Motor neuron (in vitro differentiated cells): ENCODE data around the gene OXSR1. TPM values are rescaled to one million over a fixed set of nuclear protein-coding genes. Genes with fewer than 3 reads are reported as not detected.
A peak's percentile ranks its signal among the peaks of the same experiment; 100 is the strongest.

ENCODE experiments used
- ATAC-seq, 8 experiments: fragments of 200-7000 bp; cut with Tn5 transposase; replicated peaks in 6 of 8; 2 replicates each; pipeline ENCODE4 v1.8.0; 2021; ENCODE audit warnings: mild to moderate bottlenecking in 8 of 8, moderate library complexity in 8 of 8
- H3K27ac ChIP-seq, 2 donors: fragments of 250-450 bp; sonication (Bioruptor Pico); 2 replicates each; pipeline ENCODE4 v1.9.0; 2021; ENCODE audit warnings: antibody characterized with exemption in 2 of 2, mild to moderate bottlenecking in 2 of 2, moderate library complexity in 1 of 2
- H3K4me1 ChIP-seq, 2 donors: fragments of 250-450 bp; sonication (Bioruptor Pico); replicated peaks in 1 of 2; 2 replicates each; pipeline ENCODE4 v1.6.1; 2021; ENCODE audit warnings: antibody characterized with exemption in 2 of 2, mild to moderate bottlenecking in 2 of 2, moderate library complexity in 1 of 2
- H3K4me3 ChIP-seq, 5 donors: fragments of 250-450 bp; sonication (Bioruptor Pico); 2 replicates each; pipeline ENCODE4 v1.9.0; 2021; ENCODE audit warnings: antibody characterized with exemption in 5 of 5, mild to moderate bottlenecking in 5 of 5, moderate library complexity in 4 of 5
- WGBS, 10 experiments: fragments of 450-650 bp; shearing (Covaris generic); methylation state at CpG; one replicate each; pipeline ENCODE4 v1.0.0; 2022; 5-methylcytosine and 5-hydroxymethylcytosine counted together
- in situ Hi-C, 9 experiments: fragments of 400-800 bp; cut with MboI; loops; one replicate each; pipeline ENCODE4 v1.15.0; 2021; ENCODE audit warnings: low sequenced_read_pairs in 9 of 9, low pct_unique_long_range_greater_than_20kb in 2 of 9; ENCODE audit not compliant: unreplicated experiment in 9 of 9
- total RNA-seq, 8 experiments: library from RNA; unstranded; fragments of 300-600 nt; gene quantifications; 2 replicates each; pipeline versions ENCODE4 v1.2.3 to v1.2.4, GENCODE V29; 2022

OXSR1 gene
- total RNA-seq, 8 experiments from 2014 or later, result 23.8 to 51.8 (median 30.9) TPM

- no peak for ATAC-seq
- 60 to 86% (median 81%) methylated on average over 1 to 3 of the region's 7 CpGs; no CpG with 5 or more reads in 4 of the 10 experiments for WGBS, 10 experiments
- in situ Hi-C loops, result no loop called here
- no peak overlapping the region for H3K27ac ChIP-seq
- H3K4me1 ChIP-seq, result peaks cover 6 to 11% of the 10 kb centered on the region in 2 donors
- no peak overlapping the region for H3K4me3 ChIP-seq
Observed at GRCh38 chr3:38141173-38141951, 24.0 kb upstream of the OXSR1 start.

- in situ Hi-C loops, result no loop called here
- Histone ChIP-seq H3K4me1 (peaks cover 6 to 11% of the 10 kb centered on the region in 2 donors), H3K4me3 (no peak overlapping the region), H3K27ac (no peak overlapping the region)
- 50 to 100% (median 80%) methylated on average over 1 of the region's 2 CpGs; no CpG with 5 or more reads in 5 of the 10 experiments for WGBS, 10 experiments
- ATAC-seq, result no peak
Observed at GRCh38 chr3:38141952-38142273, 23.4 kb upstream of the OXSR1 start.

GRCh38 chr3:38142959-38143358, 22.4 kb upstream of the OXSR1 start:
- Histone ChIP-seq H3K4me1 (peaks cover 6 to 9% of the 10 kb centered on the region in 2 donors), H3K27ac (no peak overlapping the region), H3K4me3 (no peak overlapping the region)
- 75 to 100% (median 94%) methylated on average over 1 of the region's 1 CpG; no CpG with 5 or more reads in 6 of the 10 experiments for WGBS, 10 experiments
- in situ Hi-C loops, result no loop called here
- ATAC-seq, result no peak

- WGBS, 10 experiments, result 40 to 80% (median 73%) methylated on average over 1 to 2 of the region's 3 CpGs; no CpG with 5 or more reads in 6 of the 10 experiments
- in situ Hi-C loops, result no loop called here
- no peak for ATAC-seq
Observed at GRCh38 chr3:38143511-38143910, 21.8 kb upstream of the OXSR1 start.

GRCh38 chr3:38146504-38146903, 18.8 kb upstream of the OXSR1 start:
- WGBS, 10 experiments, result 31 to 83% (median 65%) methylated on average over 1 to 2 of the region's 2 CpGs

More at GRCh38 chr3:38143511-38143910, 21.8 kb upstream of the OXSR1 start:
- Histone ChIP-seq H3K4me3 (no peak overlapping the region), H3K27ac (no peak overlapping the region), H3K4me1 (peaks cover 5 to 6% of the 10 kb centered on the region in 2 donors)

GRCh38 chr3:38147421-38147820, 17.9 kb upstream of the OXSR1 start:
- WGBS, 10 experiments, result 84 to 100% (median 95%) methylated on average over 1 to 3 of the region's 3 CpGs
- no peaks in the 10 kb centered on the region for H3K4me1 ChIP-seq
- in situ Hi-C loops, result no loop called here
- ATAC-seq, result no peak
- H3K4me3 ChIP-seq, result no peak overlapping the region
- H3K27ac ChIP-seq, result no peak overlapping the region

More at GRCh38 chr3:38146504-38146903, 18.8 kb upstream of the OXSR1 start:
- Histone ChIP-seq H3K27ac (no peak overlapping the region), H3K4me1 (no peaks in the 10 kb centered on the region), H3K4me3 (no peak overlapping the region)
- ATAC-seq, result no peak
- in situ Hi-C loops, result no loop called here

- H3K4me1 ChIP-seq, result no peaks in the 10 kb centered on the region
- WGBS, 10 experiments, result 14 to 100% (median 68%) methylated on average over 1 to 5 of the region's 5 CpGs; no CpG with 5 or more reads in 3 of the 10 experiments
- in situ Hi-C loops, result no loop called here
- no peak overlapping the region for H3K27ac ChIP-seq
- no peak for ATAC-seq
- no peak overlapping the region for H3K4me3 ChIP-seq
Observed at GRCh38 chr3:38148311-38148882, 16.9 kb upstream of the OXSR1 start.

- Histone ChIP-seq H3K4me3 (no peak overlapping the region), H3K27ac (no peak overlapping the region), H3K4me1 (no peaks in the 10 kb centered on the region)
- no peak for ATAC-seq
- WGBS, 10 experiments, result 60 to 96% (median 80%) methylated on average over 2 to 3 of the region's 3 CpGs; no CpG with 5 or more reads in 2 of the 10 experiments
- in situ Hi-C loops, result no loop called here
Observed at GRCh38 chr3:38149708-38150107, 15.6 kb upstream of the OXSR1 start.

GRCh38 chr3:38150780-38151528, 14.4 kb upstream of the OXSR1 start:
- WGBS, 10 experiments, result 70 to 100% (median 85%) methylated on average over 1 to 3 of the region's 3 CpGs; no CpG with 5 or more reads in 2 of the 10 experiments
- Histone ChIP-seq H3K27ac (no peak overlapping the region), H3K4me1 (no peaks in the 10 kb centered on the region), H3K4me3 (no peak overlapping the region)
- in situ Hi-C loops, result no loop called here
- no peak for ATAC-seq

GRCh38 chr3:38151667-38152265, 13.6 kb upstream of the OXSR1 start:
- in situ Hi-C loops, result no loop called here
- ATAC-seq, result peak in 2 of 8 experiments; percentile 10 to 48

GRCh38 chr3:38152609-38153008, 12.7 kb upstream of the OXSR1 start:
- Histone ChIP-seq H3K4me1 (no peaks in the 10 kb centered on the region), H3K4me3 (no peak overlapping the region), H3K27ac (no peak overlapping the region)
- peak in 1 of 8 experiments; percentile 25 for ATAC-seq
- WGBS, 10 experiments, result 80 to 100% (median 89%) methylated on average over 1 to 2 of the region's 2 CpGs; no CpG with 5 or more reads in 4 of the 10 experiments
- in situ Hi-C loops, result no loop called here

More at GRCh38 chr3:38151667-38152265, 13.6 kb upstream of the OXSR1 start:
- Histone ChIP-seq H3K4me1 (no peaks in the 10 kb centered on the region), H3K4me3 (no peak overlapping the region), H3K27ac (no peak overlapping the region)
- 45 to 100% (median 90%) methylated on average over 1 to 3 of the region's 3 CpGs; no CpG with 5 or more reads in 1 of the 10 experiments for WGBS, 10 experiments

- Histone ChIP-seq H3K4me3 (no peak overlapping the region), H3K4me1 (no peaks in the 10 kb centered on the region), H3K27ac (no peak overlapping the region)
- WGBS, 10 experiments, result 57 to 100% (median 78%) methylated on average over 1 to 2 of the region's 2 CpGs; no CpG with 5 or more reads in 5 of the 10 experiments
- in situ Hi-C loops, result no loop called here
- no peak for ATAC-seq
Observed at GRCh38 chr3:38153221-38153620, 12.1 kb upstream of the OXSR1 start.
